Memory B cell (primary cell): ENCODE measurements around the gene CCND3.

ENCODE experiments used
- ATAC-seq: fragments of 150-1000 bp; cut with Tn5 transposase; 2 replicates; pipeline ENCODE4 v1.10.0; 2021; ENCODE audit warnings: low read depth, mild to moderate bottlenecking, moderate library complexity
- DNase-seq, 2 donors: peaks; one replicate each; pipeline ENCODE4 v3.0.0; 2022; ENCODE audit warnings: low spot score in 2 of 2
- H3K27ac Mint-ChIP-seq: one replicate; pipeline ENCODE4 v1.8.0; 2022; ENCODE audit warnings: mild to moderate bottlenecking, moderate library complexity, mixed read lengths
- H3K27me3 Mint-ChIP-seq: one replicate; pipeline ENCODE4 v1.8.0; 2022; ENCODE audit warnings: mixed read lengths
- H3K36me3 Mint-ChIP-seq: one replicate; pipeline ENCODE4 v1.8.0; 2022; ENCODE audit warnings: mild to moderate bottlenecking, mixed read lengths
- H3K4me1 Mint-ChIP-seq: one replicate; pipeline ENCODE4 v1.8.0; 2022; ENCODE audit warnings: mixed read lengths
- H3K4me3 Mint-ChIP-seq: one replicate; pipeline ENCODE4 v1.8.0; 2022; ENCODE audit warnings: mild to moderate bottlenecking, moderate library complexity, mixed read lengths
- H3K9me3 Mint-ChIP-seq: one replicate; pipeline ENCODE4 v1.8.0; 2022; ENCODE audit warnings: mixed read lengths

Gene CCND3

GRCh38 chr6:41941280-41942066 is at the start of gene CCND3:
Gene CCND3, minus strand, starts transcription at chr6:41941808. Its CDS starts 159 bp downstream, at chr6:41941649.
- Mint-ChIP-seq H3K27ac (peak within 1 kb of the TSS; percentile 85), H3K27me3 (no peaks in the 10 kb centered on the region), H3K4me1 (peaks cover 40% of the 10 kb centered on the region), H3K9me3 (no peaks in the 10 kb centered on the region), H3K36me3 (no peaks in the 10 kb centered on the region), H3K4me3 (peak within 1 kb of the TSS; percentile 91)
- DNase-seq (peak; percentile 70 to 71), ATAC-seq (peak; percentile 93)

- Mint-ChIP-seq H3K4me3 (no peak overlapping the region), H3K9me3 (no peaks in the 10 kb centered on the region), H3K27ac (no peak overlapping the region), H3K36me3 (peaks cover 9% of the 10 kb centered on the region), H3K27me3 (no peaks in the 10 kb centered on the region), H3K4me1 (peaks cover 13% of the 10 kb centered on the region)
- no peak for DNase-seq
- ATAC-seq = no peak
Measured at GRCh38 chr6:41986339-41986738, 44.7 kb upstream of the CCND3 start.

- no peaks in the 10 kb centered on the region for H3K9me3 Mint-ChIP-seq
- ATAC-seq (no peak), DNase-seq (no peak)
- no peak overlapping the region for H3K4me3 Mint-ChIP-seq
- no peaks in the 10 kb centered on the region for H3K27me3 Mint-ChIP-seq
- peaks cover 20% of the 10 kb centered on the region for H3K4me1 Mint-ChIP-seq
- peaks cover 12% of the 10 kb centered on the region for H3K36me3 Mint-ChIP-seq
- no peak overlapping the region for H3K27ac Mint-ChIP-seq
Measured at GRCh38 chr6:41984623-41985022, 43.0 kb upstream of the CCND3 start.

GRCh38 chr6:41976794-41977484 is 35.3 kb upstream of the CCND3 start:
- no peak for DNase-seq
- H3K27me3 Mint-ChIP-seq = no peaks in the 10 kb centered on the region
- peaks cover 24% of the 10 kb centered on the region for H3K4me1 Mint-ChIP-seq
- no peak for ATAC-seq
- H3K9me3 Mint-ChIP-seq = no peaks in the 10 kb centered on the region
- H3K36me3 Mint-ChIP-seq = peaks cover 6% of the 10 kb centered on the region
- H3K27ac Mint-ChIP-seq = peak overlapping the region; percentile 53
- H3K4me3 Mint-ChIP-seq = no peak overlapping the region

GRCh38 chr6:41975276-41975675 is 33.7 kb upstream of the CCND3 start:
- Mint-ChIP-seq H3K4me1 (peaks cover 28% of the 10 kb centered on the region), H3K4me3 (no peak overlapping the region), H3K36me3 (peaks cover 3% of the 10 kb centered on the region), H3K27ac (peak overlapping the region; percentile 55), H3K27me3 (no peaks in the 10 kb centered on the region), H3K9me3 (no peaks in the 10 kb centered on the region)
- DNase-seq (no peak), ATAC-seq (no peak)

- Mint-ChIP-seq H3K27me3 (no peaks in the 10 kb centered on the region), H3K4me3 (no peak overlapping the region), H3K27ac (peak overlapping the region; percentile 20), H3K36me3 (peaks cover 3% of the 10 kb centered on the region), H3K4me1 (peaks cover 27% of the 10 kb centered on the region), H3K9me3 (no peaks in the 10 kb centered on the region)
- ATAC-seq = no peak
- DNase-seq = no peak
Measured at GRCh38 chr6:41974281-41974825, 32.7 kb upstream of the CCND3 start.

GRCh38 chr6:41972826-41973225 is 31.2 kb upstream of the CCND3 start:
- Mint-ChIP-seq H3K4me1 (peaks cover 27% of the 10 kb centered on the region), H3K27ac (no peak overlapping the region), H3K36me3 (peaks cover 3% of the 10 kb centered on the region), H3K4me3 (no peak overlapping the region), H3K9me3 (no peaks in the 10 kb centered on the region), H3K27me3 (no peaks in the 10 kb centered on the region)
- DNase-seq = no peak
- no peak for ATAC-seq

- no peak overlapping the region for H3K4me3 Mint-ChIP-seq
- peak overlapping the region; percentile 72 for H3K27ac Mint-ChIP-seq
- ATAC-seq (peak; percentile 24), DNase-seq (no peak)
- H3K9me3 Mint-ChIP-seq = no peaks in the 10 kb centered on the region
- peaks cover 18% of the 10 kb centered on the region for H3K4me1 Mint-ChIP-seq
- no peaks in the 10 kb centered on the region for H3K27me3 Mint-ChIP-seq
- peaks cover 3% of the 10 kb centered on the region for H3K36me3 Mint-ChIP-seq
Measured at GRCh38 chr6:41970436-41970846, 28.8 kb upstream of the CCND3 start.

- peaks cover 23% of the 10 kb centered on the region for H3K4me1 Mint-ChIP-seq
- no peak overlapping the region for H3K27ac Mint-ChIP-seq
- H3K9me3 Mint-ChIP-seq = no peaks in the 10 kb centered on the region
- ATAC-seq = no peak
- peaks cover 11% of the 10 kb centered on the region for H3K36me3 Mint-ChIP-seq
- H3K27me3 Mint-ChIP-seq = no peaks in the 10 kb centered on the region
- DNase-seq = no peak
- no peak overlapping the region for H3K4me3 Mint-ChIP-seq
Measured at GRCh38 chr6:41967312-41968287, 26.0 kb upstream of the CCND3 start.

GRCh38 chr6:41966961-41967311 is 25.3 kb upstream of the CCND3 start:
- peaks cover 8% of the 10 kb centered on the region for H3K36me3 Mint-ChIP-seq
- ATAC-seq = no peak
- no peak for DNase-seq
- H3K27ac Mint-ChIP-seq = no peak overlapping the region
- no peaks in the 10 kb centered on the region for H3K27me3 Mint-ChIP-seq
- no peaks in the 10 kb centered on the region for H3K9me3 Mint-ChIP-seq
- no peak overlapping the region for H3K4me3 Mint-ChIP-seq
- H3K4me1 Mint-ChIP-seq = peaks cover 24% of the 10 kb centered on the region

GRCh38 chr6:41966214-41966920 is 24.8 kb upstream of the CCND3 start:
- Mint-ChIP-seq H3K4me3 (no peak overlapping the region), H3K27me3 (no peaks in the 10 kb centered on the region), H3K36me3 (peaks cover 14% of the 10 kb centered on the region), H3K9me3 (no peaks in the 10 kb centered on the region), H3K4me1 (peaks cover 30% of the 10 kb centered on the region), H3K27ac (no peak overlapping the region)
- ATAC-seq = no peak
- DNase-seq = no peak

GRCh38 chr6:41965429-41966213 is 24.0 kb upstream of the CCND3 start:
- DNase-seq (no peak), ATAC-seq (no peak)
- peaks cover 14% of the 10 kb centered on the region for H3K36me3 Mint-ChIP-seq
- no peak overlapping the region for H3K4me3 Mint-ChIP-seq
- no peaks in the 10 kb centered on the region for H3K27me3 Mint-ChIP-seq
- peaks cover 26% of the 10 kb centered on the region for H3K4me1 Mint-ChIP-seq
- no peak overlapping the region for H3K27ac Mint-ChIP-seq
- H3K9me3 Mint-ChIP-seq = no peaks in the 10 kb centered on the region
